Adipose tissue (tissue), 3 donors: Measurements from ENCODE around the gene CALML3. TPM values are rescaled to one million over a fixed set of nuclear protein-coding genes. Genes with fewer than 3 reads are reported as not detected.

Source experiments
- H3K27ac ChIP-seq: one replicate; pipeline ENCODE4 v1.5.1; 2013; ENCODE audit warnings: low read depth, low read length
- WGBS, 3 donors: extraction: QIAGEN DNeasy Blood & Tissue Kit; methylation state at CpG; one replicate each; pipeline ENCODE4 v1.1.7; 2013; 5-methylcytosine and 5-hydroxymethylcytosine counted together
- polyA plus RNA-seq, 3 donors: library from polyadenylated mRNA; stranded (reverse); fragments of 200-250 nt; gene quantifications; one replicate each; pipeline ENCODE4 v1.2.3, GENCODE V29; 2013
- donor health status: healthy with polysubstance abuse.
- donor health status: Bipolar disorder and iron deficiency.
- donor health status: healthy.

CALML3 gene
- polyA plus RNA-seq, 3 donors = 0.06 to 0.36 (median 0.22) TPM

DNA sequence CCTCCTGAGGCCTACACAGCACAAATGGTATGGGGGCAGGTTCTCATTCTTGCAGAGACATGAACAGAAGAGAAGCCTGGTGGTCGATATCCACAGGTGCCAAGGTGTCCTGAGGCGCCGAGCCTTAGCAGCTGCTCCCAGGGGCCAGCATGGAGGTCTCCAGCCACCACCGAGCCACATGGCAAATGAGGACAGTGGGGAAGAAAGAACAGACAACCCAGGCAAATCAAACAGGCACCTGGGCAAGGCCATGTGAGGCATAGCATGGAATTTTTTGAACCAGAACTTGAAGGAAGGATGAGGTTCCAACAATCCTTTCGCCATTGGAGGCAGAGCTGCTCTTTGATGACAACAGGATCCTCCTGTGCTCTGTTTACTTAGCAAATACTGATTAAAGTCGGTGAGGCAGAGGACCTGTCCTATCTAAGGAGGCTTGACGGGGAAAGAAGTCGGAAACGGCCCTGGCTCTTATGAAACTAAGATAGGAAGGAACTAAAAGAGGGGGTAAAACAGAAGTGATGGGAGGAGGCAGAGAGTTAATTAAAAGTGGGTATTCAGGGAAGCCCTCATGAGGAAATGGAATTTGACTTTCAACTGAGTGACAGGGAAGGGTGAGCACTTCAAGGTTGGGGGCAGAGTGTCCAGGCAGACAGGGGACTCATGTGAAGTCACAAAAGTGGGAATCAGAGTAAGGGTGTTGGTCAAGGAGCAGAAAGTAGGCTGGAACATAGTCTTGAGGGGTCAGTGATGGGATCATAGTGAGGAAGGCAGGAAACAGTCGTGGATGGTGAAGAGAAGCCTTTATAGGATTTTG is 8.6 kb upstream of the CALML3 start:
- no peak overlapping the region for H3K27ac ChIP-seq

DNA sequence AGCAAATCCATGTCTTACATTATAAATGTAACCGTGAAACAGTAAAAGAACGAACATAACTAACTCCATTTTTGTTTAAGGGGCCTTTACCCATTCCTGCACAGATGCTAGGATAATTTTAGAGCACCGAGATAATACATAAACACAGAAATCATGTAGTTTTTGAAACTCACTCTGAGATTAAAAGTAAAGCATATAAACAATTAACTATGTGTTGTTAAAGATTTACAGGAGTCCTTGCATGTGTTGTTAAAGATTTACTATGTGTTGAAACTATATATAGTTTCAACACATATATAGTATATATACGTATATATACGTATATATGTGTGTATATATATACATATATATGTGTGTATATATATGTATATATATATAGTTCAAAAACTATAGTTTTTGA is 7.2 kb upstream of the CALML3 start:
- H3K27ac ChIP-seq = no peak overlapping the region
- 40 to 83% (median 82%) methylated on average over 5 of the region's 5 CpGs for WGBS, 3 donors

More for the DNA sequence above, 8.6 kb upstream of the CALML3 start:
- 78 to 85% (median 79%) methylated on average over 10 of the region's 10 CpGs for WGBS, 3 donors

DNA sequence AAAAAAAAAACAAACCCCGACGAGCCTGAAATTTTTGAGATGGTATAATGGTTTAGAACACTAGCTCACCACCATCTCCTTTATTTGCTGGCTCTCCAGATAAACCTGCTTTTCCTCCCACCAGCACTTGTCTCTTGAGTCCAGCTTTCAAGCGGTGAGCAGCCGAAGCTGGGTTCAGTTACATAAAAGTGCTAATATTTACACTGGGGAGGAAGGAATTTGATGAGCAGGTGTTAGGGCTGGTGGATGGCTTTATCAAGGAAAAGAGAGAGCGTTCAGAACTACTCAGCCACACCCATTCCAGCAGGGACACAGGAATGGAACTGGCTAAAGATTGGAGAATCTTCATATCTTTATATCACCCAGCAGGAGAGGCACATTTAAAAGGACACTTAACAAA is 6.6 kb upstream of the CALML3 start:
- H3K27ac ChIP-seq = no peak overlapping the region
- whole genome bisulfite sequencing, 3 donors = 24 to 77% (median 75%) methylated on average over 5 of the region's 5 CpGs

DNA sequence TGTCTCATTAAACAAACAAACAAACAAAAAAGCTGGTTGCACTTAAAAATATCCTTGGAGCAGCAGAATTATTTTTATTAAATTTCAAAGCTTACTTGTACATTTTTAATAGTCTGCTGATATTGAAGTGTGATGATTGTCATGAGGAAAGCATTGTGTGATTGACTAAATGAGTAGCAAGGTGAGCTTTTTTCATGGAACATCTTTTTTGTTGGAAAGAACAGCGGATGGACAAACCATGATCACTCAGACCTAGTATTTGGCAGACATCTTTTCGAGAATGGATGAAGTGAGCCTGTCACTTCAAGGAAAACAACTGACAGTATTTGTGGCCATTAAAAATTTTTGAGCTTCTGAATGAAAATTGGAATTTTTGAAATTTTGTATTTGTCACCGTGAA is 5.7 kb upstream of the CALML3 start:
- H3K27ac ChIP-seq = no peak overlapping the region
- 91 to 99% (median 94%) methylated on average over 3 of the region's 3 CpGs for WGBS, 3 donors

DNA sequence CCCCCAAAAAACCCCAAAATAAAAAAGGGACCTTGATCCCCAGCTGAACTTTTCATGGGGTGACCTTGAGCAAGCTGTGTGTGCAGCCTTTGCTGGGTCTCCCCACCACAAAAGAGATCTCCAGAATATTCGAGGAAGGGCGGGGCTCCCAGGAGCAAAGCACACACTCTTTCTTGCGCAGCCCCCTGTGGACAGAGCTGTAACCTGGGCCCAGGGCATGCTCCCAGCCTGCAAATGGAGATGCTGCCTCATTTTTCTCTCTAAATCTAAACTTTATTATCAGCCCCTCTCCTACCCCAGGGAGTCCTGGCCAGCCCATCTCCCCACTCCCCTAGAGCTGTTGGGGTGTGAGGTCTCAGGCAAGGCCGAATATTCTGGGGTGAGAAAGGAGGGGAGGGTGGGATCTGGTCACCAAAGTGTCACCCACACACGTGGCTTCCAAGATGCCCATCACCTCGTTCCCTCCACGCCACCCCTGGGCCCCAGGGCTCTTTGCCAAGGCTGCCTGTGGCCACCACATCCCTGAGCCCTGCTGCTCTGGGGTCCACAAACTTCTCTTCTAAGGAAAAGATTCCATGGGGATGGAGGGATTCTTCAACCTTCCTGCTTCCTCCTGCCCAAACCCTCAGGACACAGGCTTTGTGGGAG is 1.7 kb upstream of the CALML3 start:
- WGBS, 3 donors = 78 to 90% (median 84%) methylated on average over 7 of the region's 7 CpGs

DNA sequence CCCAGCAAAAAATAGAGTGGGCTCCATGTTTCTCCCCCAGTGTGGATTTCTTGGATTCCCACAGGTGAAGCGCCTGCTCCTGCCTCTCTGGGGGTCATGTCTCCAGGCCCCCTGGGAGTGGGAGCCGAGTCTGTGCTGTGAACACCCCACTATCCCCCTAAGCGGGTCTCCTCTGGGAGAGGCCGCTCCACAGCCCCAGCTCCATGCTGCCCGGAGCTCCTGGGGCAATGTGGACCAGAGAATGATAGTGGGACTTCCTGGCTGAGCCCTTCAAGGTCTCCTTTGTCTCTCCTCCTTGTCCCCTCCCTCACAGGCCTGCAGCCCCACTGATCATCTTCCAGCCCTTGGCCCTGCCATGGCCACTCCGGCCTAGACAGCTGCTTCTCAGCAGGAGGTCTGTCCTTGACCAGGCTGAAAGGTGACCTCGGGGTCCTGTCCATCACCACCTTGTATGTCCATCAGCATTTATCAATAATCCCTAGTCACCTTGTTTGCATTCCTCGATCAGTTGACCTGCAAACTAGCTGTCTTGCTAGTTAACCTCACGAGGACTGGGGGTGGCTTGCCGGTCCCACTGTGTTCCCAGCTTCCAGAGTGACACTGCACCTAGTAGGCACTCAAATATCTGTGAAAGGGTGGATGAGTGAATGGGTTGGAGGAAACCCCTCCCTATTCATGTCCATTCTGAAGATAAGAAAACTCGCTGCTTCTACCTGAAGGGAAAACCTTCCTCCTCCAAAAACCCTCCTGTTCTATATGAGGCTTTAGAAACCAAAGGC is 776 bp upstream of the CALML3 start:
- WGBS, 3 donors = 87 to 95% (median 95%) methylated on average over 11 of the region's 11 CpGs
- no peak overlapping the region for H3K27ac ChIP-seq

More for the DNA sequence above, 1.7 kb upstream of the CALML3 start:
- H3K27ac ChIP-seq = no peak overlapping the region

DNA sequence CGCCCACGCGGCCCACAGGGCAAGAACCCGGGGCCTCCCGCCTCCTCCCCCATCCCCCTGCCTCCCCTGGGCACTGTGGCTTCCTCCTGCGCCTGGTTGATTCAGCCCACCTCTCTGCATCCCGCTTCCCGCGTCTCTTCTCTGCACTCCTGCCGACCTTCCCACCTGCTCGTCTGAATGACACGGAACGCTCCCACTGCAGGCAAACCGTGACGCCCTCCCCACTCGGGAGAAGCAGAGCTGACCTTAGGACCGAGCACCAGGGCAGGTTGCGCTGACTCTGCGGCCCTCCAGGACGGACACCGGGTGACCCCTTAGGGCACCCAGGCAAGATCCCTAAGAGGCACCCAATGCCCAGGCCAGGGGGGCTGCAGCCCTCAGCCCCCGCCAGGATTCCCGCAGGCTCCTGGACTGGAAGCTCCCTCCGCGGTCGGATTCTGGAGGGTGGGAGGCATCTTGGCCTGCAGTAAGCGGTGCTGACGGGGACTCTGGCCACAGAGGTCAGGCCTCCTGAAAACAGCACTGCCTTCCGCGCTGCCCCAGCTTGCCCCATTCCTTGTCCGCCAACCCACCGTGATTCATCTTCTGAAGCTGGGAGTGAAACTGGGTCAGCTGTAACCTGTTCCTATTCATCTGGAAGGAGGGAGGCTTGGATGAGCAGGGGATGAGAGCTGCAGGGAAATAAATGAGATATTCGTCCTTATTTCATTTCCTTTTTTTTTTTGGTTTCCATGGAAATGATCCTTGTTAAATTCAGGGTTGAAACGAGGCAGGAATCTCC is 990 bp downstream of the CALML3 start:
- H3K27ac ChIP-seq = no peak overlapping the region
- WGBS, 3 donors = 78 to 84% (median 80%) methylated on average over 30 to 34 of the region's 34 CpGs

DNA sequence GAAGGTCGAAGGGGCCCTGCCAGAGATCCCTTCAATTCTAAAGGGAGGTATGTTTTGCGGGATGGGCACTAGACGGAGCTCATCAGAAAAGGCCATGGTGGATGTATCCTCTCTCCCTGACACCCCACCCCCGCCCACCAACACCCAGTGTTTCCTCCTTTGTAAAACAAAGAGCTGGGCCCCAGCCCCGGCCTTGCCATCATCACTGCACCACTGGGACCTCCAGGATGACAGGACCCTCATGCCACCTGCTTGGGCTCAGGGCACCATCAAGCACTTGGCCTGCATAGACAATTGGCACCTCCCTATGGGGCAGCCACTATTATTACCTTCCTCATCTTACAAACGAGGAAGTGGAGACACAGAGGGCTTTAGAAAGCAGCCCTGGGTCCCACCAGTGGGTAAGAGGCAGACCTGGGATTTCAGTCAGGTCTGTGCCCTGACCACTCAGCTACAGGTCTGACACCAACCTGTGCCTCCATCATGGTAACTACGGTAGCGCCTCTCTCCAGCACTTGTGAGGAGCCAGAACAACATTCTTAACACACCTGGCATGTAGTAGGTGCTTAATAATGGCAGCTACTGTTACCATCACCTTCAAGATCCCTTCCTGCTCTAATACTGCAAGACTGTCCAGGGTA is 2.0 kb downstream of the CALML3 start:
- no peak overlapping the region for H3K27ac ChIP-seq
- 89 to 96% (median 93%) methylated on average over 8 of the region's 8 CpGs for WGBS, 3 donors

DNA sequence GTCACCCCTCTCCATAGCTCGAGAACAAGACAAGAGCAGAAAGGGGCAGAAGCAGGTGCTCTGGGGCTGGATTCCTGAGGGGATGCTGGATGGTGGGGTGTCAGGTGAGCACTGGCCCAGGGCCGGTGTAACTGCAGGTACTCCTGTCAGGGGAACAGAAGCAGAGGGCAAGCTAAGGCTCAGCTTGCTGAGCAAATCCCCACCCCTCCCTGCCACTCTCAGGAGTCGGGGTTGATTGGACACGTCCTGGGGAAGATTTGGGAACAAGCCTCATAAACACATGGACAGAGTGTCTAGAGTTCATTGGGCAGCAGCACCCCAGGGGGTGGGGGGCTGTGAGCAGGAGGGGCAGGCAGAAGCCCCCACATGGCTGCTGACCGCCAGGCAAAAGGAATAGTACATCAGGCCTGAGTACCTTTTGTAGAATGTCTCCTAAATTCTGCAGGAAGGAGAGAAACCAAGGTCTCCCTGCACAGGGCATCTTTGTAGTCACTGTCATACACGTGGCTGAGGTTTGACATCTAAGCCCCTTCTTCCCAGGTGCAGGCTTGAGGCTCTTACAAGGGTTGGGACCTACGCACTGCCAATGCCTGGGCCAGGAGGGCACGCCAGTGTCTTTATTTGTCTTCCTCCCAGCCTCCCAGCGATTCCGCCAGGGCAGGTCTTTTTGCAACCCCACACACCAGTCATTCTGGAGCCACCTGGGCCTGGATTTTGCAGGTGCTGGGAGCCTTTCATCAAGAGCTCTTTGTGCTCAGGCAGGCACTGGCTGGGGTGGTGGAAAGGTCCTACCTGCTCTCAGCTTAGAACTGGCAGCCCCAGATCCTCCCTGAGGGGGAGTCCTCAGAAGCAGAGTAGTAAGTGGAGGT is 2.8 kb downstream of the CALML3 start:
- no peak overlapping the region for H3K27ac ChIP-seq
- 83 to 90% (median 83%) methylated on average over 10 of the region's 10 CpGs for WGBS, 3 donors

DNA sequence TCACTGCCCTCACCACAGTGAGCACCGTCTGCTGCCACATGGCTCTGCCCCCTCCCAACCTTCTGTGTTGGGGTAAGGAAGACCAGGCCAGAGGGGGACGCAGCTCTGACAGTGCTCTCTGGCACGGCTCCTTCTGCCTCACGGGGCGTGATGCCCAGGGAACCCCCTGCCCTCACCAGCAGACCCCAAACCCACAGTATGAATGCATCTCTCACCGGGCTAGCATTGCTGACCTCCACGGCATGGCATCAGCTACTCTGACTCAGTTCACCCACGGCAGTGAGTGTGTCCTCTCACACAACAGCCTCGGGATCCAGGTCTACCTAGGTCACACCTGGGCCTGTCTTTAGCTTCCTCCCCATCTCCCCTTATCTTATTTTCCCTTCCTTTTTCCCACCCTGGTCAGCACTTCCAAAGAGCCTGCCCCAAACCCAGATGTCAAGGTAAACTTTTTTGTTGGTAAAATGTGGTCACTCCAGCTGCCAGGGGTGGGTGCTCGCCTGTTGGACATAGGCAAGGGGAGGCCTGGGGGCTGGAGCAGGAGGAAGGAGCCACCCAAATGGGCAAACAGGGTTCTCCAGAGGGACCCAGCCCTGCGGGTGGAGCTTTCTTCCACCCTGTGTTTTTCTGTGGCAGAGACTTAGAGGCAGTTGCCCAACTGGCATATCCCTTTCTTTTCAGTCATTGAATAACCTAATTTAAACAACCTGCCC is 4.4 kb downstream of the CALML3 start:
- 86 to 90% (median 87%) methylated on average over 11 of the region's 11 CpGs for WGBS, 3 donors
- no peak overlapping the region for H3K27ac ChIP-seq

DNA sequence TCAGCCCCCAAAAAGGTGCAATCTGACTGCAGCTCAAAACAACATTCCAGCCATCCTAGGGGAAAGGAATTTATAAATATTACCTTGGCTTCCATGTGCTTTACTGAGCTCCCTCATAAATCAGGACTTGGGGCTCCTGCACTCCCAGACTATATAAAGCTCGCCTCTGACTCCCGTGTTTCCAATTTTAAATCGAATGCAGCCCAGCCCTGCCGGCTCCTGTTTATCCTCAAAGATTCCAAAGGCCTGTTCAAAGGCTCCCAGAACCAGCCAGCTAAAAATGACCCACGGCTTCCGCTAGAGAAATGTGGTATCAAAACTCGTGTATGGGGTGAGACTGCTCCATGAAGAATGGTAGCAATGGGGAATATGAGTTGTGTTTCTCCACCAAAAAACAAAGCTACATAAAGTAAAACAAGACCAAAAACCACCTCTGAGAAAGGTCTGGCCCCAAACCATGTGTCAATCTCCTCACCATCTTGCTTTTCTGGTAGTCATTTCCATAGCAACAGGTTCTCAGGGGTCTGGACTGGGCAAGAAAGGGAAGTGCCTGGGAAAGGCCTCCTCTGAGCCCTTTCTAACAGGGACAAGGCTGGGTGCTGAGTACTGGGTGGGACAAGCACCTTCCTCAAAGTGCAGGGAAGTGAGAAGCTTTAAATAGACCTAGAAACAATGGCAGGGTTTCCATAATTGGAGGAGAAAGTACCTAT is 5.1 kb downstream of the CALML3 start:
- WGBS, 3 donors = 82 to 92% (median 86%) methylated on average over 7 of the region's 7 CpGs
- H3K27ac ChIP-seq = no peak overlapping the region

DNA sequence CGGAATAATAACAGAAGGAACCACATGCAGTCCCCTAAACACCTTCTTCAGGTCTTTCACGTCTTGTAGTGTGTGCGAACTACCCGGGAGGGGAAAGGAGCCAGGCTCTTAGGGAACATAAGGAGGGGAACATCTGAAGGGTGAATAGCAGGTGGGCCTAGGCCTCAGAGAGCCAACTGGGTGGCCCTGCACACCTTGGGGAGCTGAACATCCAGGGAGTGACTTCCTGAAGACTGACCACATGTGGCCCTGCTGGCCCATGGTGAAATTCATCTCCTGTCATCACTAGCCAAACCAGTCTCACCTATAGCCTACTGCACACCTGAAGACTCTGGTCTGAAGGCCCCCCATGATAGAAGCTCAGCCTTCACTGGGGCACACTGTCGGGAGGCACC is 5.6 kb downstream of the CALML3 start:
- 95 to 98% (median 97%) methylated on average over 5 of the region's 5 CpGs for WGBS, 3 donors
- H3K27ac ChIP-seq = no peak overlapping the region

DNA sequence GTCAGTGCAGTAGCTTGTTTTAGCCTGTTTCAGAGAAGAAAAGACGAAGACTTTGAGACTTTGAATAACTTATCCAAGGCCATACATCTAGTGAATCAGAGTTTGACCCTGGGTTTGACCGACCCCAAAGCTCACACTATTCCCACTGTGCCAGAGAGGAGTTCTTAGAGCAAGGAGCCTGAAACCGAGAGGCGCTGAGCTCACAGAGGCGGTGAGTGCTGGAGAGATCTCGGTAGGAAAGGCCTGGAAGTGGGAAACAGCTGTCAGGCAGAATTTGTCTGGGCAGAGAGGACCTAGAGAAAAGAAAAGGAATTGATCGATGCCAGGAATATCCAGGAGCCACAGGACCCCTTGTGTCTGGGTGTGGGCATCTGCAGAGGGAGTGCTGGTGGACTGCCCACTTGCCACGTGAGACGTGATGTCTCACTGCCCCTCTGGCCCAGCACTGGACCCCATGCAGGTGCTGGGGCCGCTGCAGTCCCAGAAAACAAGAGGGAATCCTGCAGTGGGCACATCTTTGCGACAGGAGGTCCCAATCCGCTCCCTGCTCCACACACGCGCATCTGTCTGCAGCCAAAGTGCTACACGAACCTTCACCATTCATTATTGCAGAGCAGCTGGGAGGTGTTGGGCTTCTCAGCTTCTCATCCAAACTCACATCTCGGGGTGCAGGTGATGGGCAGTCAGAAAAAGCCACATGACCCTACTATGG is 6.2 kb downstream of the CALML3 start:
- H3K27ac ChIP-seq = no peak overlapping the region
- 94 to 96% (median 95%) methylated on average over 16 of the region's 16 CpGs for WGBS, 3 donors

DNA sequence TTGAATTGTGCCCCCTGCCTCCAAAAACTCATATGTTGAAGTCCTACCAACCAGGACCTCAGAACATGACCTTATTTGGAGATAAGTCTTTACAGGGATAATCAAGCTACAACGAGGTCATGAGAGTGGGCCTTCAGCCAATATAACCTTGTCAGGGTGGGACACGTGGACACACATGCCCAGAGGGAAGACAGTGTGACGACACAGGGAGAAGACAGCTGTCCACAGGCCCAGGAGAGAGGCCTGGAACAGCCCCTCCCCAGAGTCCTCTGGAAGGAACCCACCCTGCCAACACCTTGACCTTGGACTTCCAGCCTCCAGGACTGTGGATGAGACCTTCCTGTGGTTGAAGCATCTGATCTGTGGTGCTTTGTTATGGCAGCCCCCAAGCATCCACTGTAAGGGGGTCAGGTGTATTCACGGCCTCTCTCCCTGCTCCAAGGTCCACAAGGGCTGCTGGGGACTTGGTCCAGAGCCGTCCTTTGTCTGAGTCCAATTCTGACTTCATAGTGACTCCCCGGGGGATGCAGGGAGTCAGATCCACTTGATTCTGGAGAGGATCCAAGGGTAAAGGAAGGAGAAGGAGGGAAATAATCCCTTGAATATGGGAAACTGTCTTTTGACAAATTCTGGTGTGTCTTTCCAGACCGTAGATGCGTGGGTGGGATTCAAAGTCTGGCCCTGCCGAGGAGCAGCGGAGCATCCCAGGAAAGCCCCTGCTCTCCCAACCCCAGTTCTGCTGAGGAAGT is 7.0 kb downstream of the CALML3 start:
- 69 to 79% (median 69%) methylated on average over 10 of the region's 10 CpGs for WGBS, 3 donors
- no peak overlapping the region for H3K27ac ChIP-seq

DNA sequence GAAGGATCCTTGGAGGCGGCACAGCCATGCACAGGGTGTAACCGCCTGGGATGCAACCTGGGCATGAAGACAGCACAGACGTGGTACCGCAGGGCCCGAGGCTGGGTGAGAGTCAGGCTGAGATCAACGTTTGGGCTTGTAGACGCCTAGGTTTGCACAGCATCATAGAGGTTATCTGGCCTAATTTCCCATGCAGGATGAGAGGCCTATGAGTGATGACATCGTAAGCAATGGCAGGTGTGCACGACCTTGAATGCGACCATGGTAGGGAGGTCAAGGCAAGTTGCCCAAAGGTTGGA is 7.5 kb downstream of the CALML3 start:
- no peak overlapping the region for H3K27ac ChIP-seq
- 84 to 88% (median 87%) methylated on average over 10 of the region's 10 CpGs for WGBS, 3 donors
